GM12878 (cell line): ENCODE results near the gene USP38. TPM values are rescaled to one million over a fixed set of nuclear protein-coding genes. Genes with fewer than 3 reads are reported as not detected.

ENCODE experiments used
- ATAC-seq: fragments of 200-7000 bp; cut with Tn5 transposase; 3 replicates; pipeline ENCODE4 v1.9.1; 2020; ENCODE audit warnings: mild to moderate bottlenecking, moderate library complexity
- BruUV-seq: library from RNA; stranded (reverse); fragments of 400-500 nt; replicated peaks from 2 replicates; lab custom pipeline; 2021; lab: Mats Ljungman, UMichigan
- CTCF ChIA-PET: fragments of 300-600 bp; sonication (Branson Sonifier 250); formaldehyde crosslinking; extraction: SDS; loops from one replicate; lab custom pipeline; 2021; ENCODE audit warnings: inconsistent platforms; lab: Yijun Ruan, JAX
- POLR2A ChIA-PET: fragments of 350-600 bp; formaldehyde crosslinking; extraction: SDS; loops from one replicate; lab custom pipeline; 2021; ENCODE audit warnings: inconsistent platforms; lab: Charles Lee
- RAD21 ChIA-PET: fragments of 300-600 bp; sonication (Branson Sonifier 250); formaldehyde crosslinking; loops from one replicate; lab custom pipeline; 2023; ENCODE audit warnings: antibody characterized with exemption; ENCODE audit not compliant: unreplicated experiment; lab: Charles Lee
- SMC1A ChIA-PET: fragments of 300-600 bp; sonication (Branson Sonifier 250); formaldehyde crosslinking; loops from one replicate; lab custom pipeline; 2023; ENCODE audit not compliant: unreplicated experiment, uncharacterized antibody; lab: Charles Lee
- DNase-seq: peaks from one replicate; pipeline ENCODE4 v3.0.0-alpha.2; 2011; ENCODE audit warnings: low read depth, low spot score
- FAIRE-seq: peaks from 3 replicates; lab custom pipeline; 2011; peaks lifted over from hg19 to GRCh38; lab: Jason Lieb, UNC
- H2AFZ ChIP-seq: 2 replicates; pipeline ENCODE4 v1.6.0; 2011; ENCODE audit warnings: low read depth, low read length, control low read depth; ENCODE audit not compliant: control insufficient read depth
- H3K27ac ChIP-seq: 2 replicates; pipeline ENCODE4 v1.5.1; 2011; ENCODE audit warnings: control low read depth; ENCODE audit not compliant: control insufficient read depth, insufficient read depth
- H3K27me3 ChIP-seq, 2 experiments: replicated peaks in 1 of 2; 2 replicates each; pipeline versions ENCODE4 v1.6.0 to v1.6.1; 2011; ENCODE audit warnings: low read length in 1 of 2; ENCODE audit not compliant: control insufficient read depth in 2 of 2, insufficient read depth in 2 of 2
- H3K36me3 ChIP-seq, 2 experiments: 2 replicates each; pipeline ENCODE4 v1.5.1; 2011; ENCODE audit warnings: low read length in 1 of 2; ENCODE audit not compliant: control insufficient read depth in 2 of 2, insufficient read depth in 2 of 2
- H3K4me1 ChIP-seq: 2 replicates; pipeline ENCODE4 v1.6.1; 2011; ENCODE audit warnings: mild to moderate bottlenecking, low read length, moderate library complexity, mixed read lengths; ENCODE audit not compliant: control insufficient read depth, insufficient read depth
- H3K4me2 ChIP-seq: 2 replicates; pipeline ENCODE4 v1.6.0; 2011; ENCODE audit warnings: control low read depth; ENCODE audit not compliant: control insufficient read depth, insufficient read depth
- H3K4me3 ChIP-seq: fragments of 200-600 bp; sonication (generic); 2 replicates; pipeline ENCODE4 v1.5.1; 2016
- H3K79me2 ChIP-seq: 2 replicates; pipeline ENCODE4 v1.6.0; 2011; ENCODE audit warnings: low read length; ENCODE audit not compliant: control insufficient read depth, insufficient read depth
- H3K9ac ChIP-seq: 2 replicates; pipeline ENCODE4 v1.8.0; 2011; ENCODE audit warnings: low read length, control low read depth, mixed read lengths; ENCODE audit not compliant: control insufficient read depth, insufficient read depth
- H3K9me3 ChIP-seq: replicated peaks from 3 replicates; pipeline ENCODE4 v1.5.1; 2011; ENCODE audit warnings: mild to moderate bottlenecking, low read length; ENCODE audit not compliant: control insufficient read depth, insufficient read depth
- H4K20me1 ChIP-seq: 2 replicates; pipeline ENCODE4 v1.6.0; 2011; ENCODE audit not compliant: control insufficient read depth, insufficient read depth
- ASH2L ChIP-seq: fragments of 300-600, 200-600 bp; sonication (generic); IDR thresholded peaks from 2 replicates; pipeline ENCODE4 v1.6.1; 2017; ENCODE audit warnings: low read depth, mild to moderate bottlenecking, borderline replicate concordance
- CEBPB ChIP-seq, 2 experiments: fragments of 150-350 bp in 1 of 2; IDR thresholded peaks; 2 replicates each; pipeline ENCODE4 v1.6.1; 2012 to 2014; ENCODE audit warnings: low read depth in 2 of 2, low read length in 2 of 2, borderline replicate concordance in 1 of 2, inconsistent platforms in 1 of 2
- CUX1 ChIP-seq: IDR thresholded peaks from 2 replicates; pipeline ENCODE4 v1.6.1; 2012; ENCODE audit warnings: improper control_type of control experiment, low read depth, low read length; ENCODE audit not compliant: insufficient replicate concordance
- JUND ChIP-seq: IDR thresholded peaks from 2 replicates; pipeline ENCODE4 v1.6.1; 2012; ENCODE audit warnings: low read depth, mild to moderate bottlenecking, low read length, improper control_type of control experiment, moderate library complexity
- KAT2A ChIP-seq: conservative IDR thresholded peaks from 2 replicates; pipeline ENCODE4 v1.6.1; 2011; ENCODE audit warnings: low read depth, low read length; ENCODE audit not compliant: control insufficient read depth
- RUNX3 ChIP-seq: IDR thresholded peaks from 2 replicates; pipeline ENCODE4 v1.6.1; 2012; ENCODE audit warnings: low read length, inconsistent platforms
- ZBTB33 ChIP-seq: fragments of 450-650 bp; IDR thresholded peaks from 2 replicates; pipeline ENCODE4 v1.6.1; 2017; ENCODE audit warnings: mild to moderate bottlenecking
- ZNF24 ChIP-seq: fragments of 450-650 bp; IDR thresholded peaks from 2 replicates; pipeline ENCODE4 v1.6.1; 2017; ENCODE audit warnings: antibody characterized with exemption, mild to moderate bottlenecking
- in situ Hi-C: fragments of 300-500 bp; cut with MboI; formaldehyde crosslinking; loops from 9 replicates; pipeline ENCODE4 v1.14.3; 2018; ENCODE audit warnings: mixed read lengths
- intact Hi-C: fragments of 100-400 bp; cut with micrococcal nuclease; formaldehyde crosslinking; loops from one replicate; pipeline ENCODE4 v1.14.2; 2022; ENCODE audit not compliant: unreplicated experiment
- polyA plus RNA-seq, 11 experiments: library from polyadenylated mRNA; depleted of rRNA in 4 of 11; unstranded in 6 of 11; stranded (reverse) in 5 of 11; fragments of >200 nt; fragmentation: Nextera tagmentation in 4 of 11; fragmentation: Illumina TruSeq in 1 of 11; extraction: Ambion mirVana in 4 of 11; extraction: Trizol in 1 of 11; gene quantifications; 1 replicate in 1 of 11; 2 replicates in 10 of 11; pipeline versions ENCODE4 v1.2.1 to v1.2.3, GENCODE V29; 2011 to 2016; ENCODE audit warnings: inconsistent platforms in 2 of 11, missing spikeins in 2 of 11, low read depth in 1 of 11
- total RNA-seq, 4 experiments: library from RNA; depleted of rRNA in 3 of 4; stranded (reverse); fragments of >200 nt in 3 of 4; fragmentation: Illumina TruSeq in 1 of 4; extraction: Trizol in 1 of 4; gene quantifications; 2 replicates each; pipeline versions ENCODE4 v1.2.1 to v1.2.3, GENCODE V29; 2013 to 2021

The USP38 gene
- total and polyA plus RNA-seq, 10 of the 15 experiments (the other 5 are each of a cell fraction or from before 2014, with no cell fraction given) = 4.4 to 19.0 (median 14.7) TPM

- in situ Hi-C loops = no loop called here
These were observed 21.1 kb upstream of the USP38 start for GRCh38 chr4:143163614-143164013.

More at GRCh38 chr4:143163614-143164013, 21.1 kb upstream of the USP38 start:
- CTCF ChIA-PET = interaction anchor here (0.8 kb wide), 1 partner anchor 19 kb away, joined by 3 read pairs; no protein-coding TSS in a partner anchor
- no peak overlapping the region for H3K4me2 ChIP-seq
- no peaks in the 10 kb centered on the region for H3K36me3 ChIP-seq
- no peak overlapping the region for H2AFZ ChIP-seq
- no TSS peak for BruUV-seq
- no peak overlapping the region for H3K27ac ChIP-seq
- SMC1A ChIA-PET = interaction anchor here (0.8 kb wide), 1 partner anchor 229 kb away, joined by 3 read pairs; no protein-coding TSS in a partner anchor
- no peak overlapping the region for H3K4me3 ChIP-seq
- no peaks in the 10 kb centered on the region for H3K4me1 ChIP-seq
- H4K20me1 ChIP-seq = no peaks in the 10 kb centered on the region
- FAIRE-seq = no peak
- no peak overlapping the region for H3K9ac ChIP-seq
- intact Hi-C loops = no loop called here
- no peaks in the 10 kb centered on the region for H3K27me3 ChIP-seq
- TF ChIP-seq RUNX3 (0 out of 2 replicates have a peak, but pooled peaks have one; percentile 11), CUX1 (no peak), ZNF24 (no peak), KAT2A (no peak), ZBTB33 (no peak), CEBPB (IDR thresholded peaks at IDR 0.05; ENCODE audit: borderline replicate concordance in 1 of 2, low read depth in 2 of 2, low read length in 2 of 2) (no peak), ASH2L (no peak), JUND (no peak)
- H3K79me2 ChIP-seq = no peaks in the 10 kb centered on the region
- no peak for DNase-seq
- RAD21 ChIA-PET = no interaction called here
- POLR2A ChIA-PET = no interaction called here
- no peaks in the 10 kb centered on the region for H3K9me3 ChIP-seq
- no peak for ATAC-seq
